Stimulated activated naive CD8-positive, alpha-beta T cell treated with anti-CD3 and anti-CD28 coated beads, Interleukin-15, Interleukin-2, amounts not matched to agents 100 ng/mL and 50 ng/mL, for 24 hours (primary cell): ENCODE measurements around the gene ASB15.
"Not testable (repeated sequence)": the region's sequence is repeated elsewhere in the genome, so short reads cannot be mapped to it uniquely, and the experiment has no call there.

ENCODE experiments used
- H3K27ac Mint-ChIP-seq: one replicate; pipeline ENCODE4 v1.8.0; 2021; ENCODE audit warnings: mild to moderate bottlenecking, mixed read lengths
- H3K27me3 Mint-ChIP-seq: one replicate; pipeline ENCODE4 v1.8.0; 2021; ENCODE audit warnings: mixed read lengths
- H3K36me3 Mint-ChIP-seq: one replicate; pipeline ENCODE4 v1.8.0; 2021; ENCODE audit warnings: low read depth, mixed read lengths
- H3K4me1 Mint-ChIP-seq: one replicate; pipeline ENCODE4 v1.8.0; 2021; ENCODE audit warnings: low read depth, mixed read lengths
- H3K4me3 Mint-ChIP-seq: one replicate; pipeline ENCODE4 v1.8.0; 2021; ENCODE audit warnings: mild to moderate bottlenecking, mixed read lengths
- H3K9me3 Mint-ChIP-seq: one replicate; pipeline ENCODE4 v1.8.0; 2021; ENCODE audit warnings: mixed read lengths

The ASB15 gene

DNA sequence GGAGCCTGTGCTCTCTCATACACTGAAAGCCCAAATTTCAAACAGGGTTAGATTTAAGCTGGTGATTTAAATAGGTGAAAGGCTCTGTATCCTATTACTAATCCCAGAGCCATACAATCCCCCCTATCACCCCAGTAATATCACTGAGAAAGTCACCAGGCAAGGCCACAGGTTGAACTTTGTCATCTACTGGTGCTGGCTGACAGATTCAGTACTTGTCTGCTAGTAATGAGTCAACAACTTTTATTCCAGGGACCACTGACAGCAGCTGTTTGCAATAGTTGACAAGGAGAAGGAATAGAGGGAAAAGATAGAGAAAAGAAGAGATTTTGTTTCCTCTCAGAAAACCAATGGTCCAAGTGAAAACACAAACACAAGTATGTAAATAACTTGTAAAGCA is 10.4 kb downstream of the ASB15 start:
- H3K4me1 Mint-ChIP-seq: no peaks in the 10 kb centered on the region
- H3K27ac Mint-ChIP-seq: no peak overlapping the region
- H3K4me3 Mint-ChIP-seq: no peak overlapping the region
- no peaks in the 10 kb centered on the region for H3K36me3 Mint-ChIP-seq
- H3K27me3 Mint-ChIP-seq: peaks cover 16% of the 10 kb centered on the region
- no peaks in the 10 kb centered on the region for H3K9me3 Mint-ChIP-seq

GRCh38 chr7:123615344-123615743 is 13.7 kb downstream of the ASB15 start:
- Mint-ChIP-seq H3K27ac (no peak overlapping the region), H3K4me3 (no peak overlapping the region), H3K27me3 (peaks cover 24% of the 10 kb centered on the region), H3K36me3 (no peaks in the 10 kb centered on the region), H3K4me1 (no peaks in the 10 kb centered on the region), H3K9me3 (no peaks in the 10 kb centered on the region)

DNA sequence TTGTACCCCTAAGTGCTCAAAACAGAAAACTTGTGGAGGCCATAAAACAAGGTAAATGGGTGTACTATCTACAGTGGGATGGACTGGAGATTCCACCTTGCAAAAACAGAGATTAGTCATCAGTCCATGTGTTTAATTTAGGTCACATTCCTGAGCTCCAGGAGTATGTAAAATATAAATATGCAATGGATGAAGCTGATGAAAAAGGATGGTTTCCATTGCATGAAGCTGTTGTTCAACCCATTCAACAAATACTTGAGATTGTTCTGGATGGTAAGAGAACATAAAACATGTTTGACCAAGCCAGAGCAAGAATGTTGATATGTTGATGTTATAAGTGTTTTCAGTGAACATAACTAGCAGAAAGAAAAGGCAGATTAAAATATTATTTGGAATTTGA is 14.6 kb downstream of the ASB15 start:
- Mint-ChIP-seq H3K27ac (no peak overlapping the region), H3K4me1 (no peaks in the 10 kb centered on the region), H3K27me3 (peaks cover 21% of the 10 kb centered on the region), H3K36me3 (no peaks in the 10 kb centered on the region), H3K9me3 (no peaks in the 10 kb centered on the region), H3K4me3 (no peak overlapping the region)

- Mint-ChIP-seq H3K36me3 (no peaks in the 10 kb centered on the region), H3K4me3 (no peak overlapping the region), H3K27me3 (peaks cover 7% of the 10 kb centered on the region), H3K9me3 (no peaks in the 10 kb centered on the region), H3K27ac (no peak overlapping the region), H3K4me1 (no peaks in the 10 kb centered on the region)
These were observed 20.1 kb downstream of the ASB15 start for GRCh38 chr7:123621707-123622106.

GRCh38 chr7:123622660-123623386 is 21.2 kb downstream of the ASB15 start:
- H3K4me1 Mint-ChIP-seq: no peaks in the 10 kb centered on the region
- H3K27me3 Mint-ChIP-seq: peaks cover 7% of the 10 kb centered on the region
- H3K4me3 Mint-ChIP-seq: no peak overlapping the region
- no peaks in the 10 kb centered on the region for H3K36me3 Mint-ChIP-seq
- H3K27ac Mint-ChIP-seq: no peak overlapping the region
- no peaks in the 10 kb centered on the region for H3K9me3 Mint-ChIP-seq

GRCh38 chr7:123624527-123625183 is 23.0 kb downstream of the ASB15 start:
- Mint-ChIP-seq H3K27ac (no peak overlapping the region), H3K4me1 (no peaks in the 10 kb centered on the region), H3K4me3 (no peak overlapping the region), H3K9me3 (no peaks in the 10 kb centered on the region), H3K36me3 (no peaks in the 10 kb centered on the region), H3K27me3 (peaks cover 6% of the 10 kb centered on the region)

- H3K27ac Mint-ChIP-seq: no peak overlapping the region
- no peaks in the 10 kb centered on the region for H3K9me3 Mint-ChIP-seq
- H3K36me3 Mint-ChIP-seq: no peaks in the 10 kb centered on the region
- peaks cover 4% of the 10 kb centered on the region for H3K27me3 Mint-ChIP-seq
- no peaks in the 10 kb centered on the region for H3K4me1 Mint-ChIP-seq
- H3K4me3 Mint-ChIP-seq: no peak overlapping the region
These were observed 23.6 kb downstream of the ASB15 start for GRCh38 chr7:123625254-123625653.

GRCh38 chr7:123627851-123628250 is 26.2 kb downstream of the ASB15 start:
- no peaks in the 10 kb centered on the region for H3K9me3 Mint-ChIP-seq
- H3K36me3 Mint-ChIP-seq: no peaks in the 10 kb centered on the region
- H3K27ac Mint-ChIP-seq: no peak overlapping the region
- H3K4me3 Mint-ChIP-seq: no peak overlapping the region
- peaks cover 10% of the 10 kb centered on the region for H3K27me3 Mint-ChIP-seq
- no peaks in the 10 kb centered on the region for H3K4me1 Mint-ChIP-seq

DNA sequence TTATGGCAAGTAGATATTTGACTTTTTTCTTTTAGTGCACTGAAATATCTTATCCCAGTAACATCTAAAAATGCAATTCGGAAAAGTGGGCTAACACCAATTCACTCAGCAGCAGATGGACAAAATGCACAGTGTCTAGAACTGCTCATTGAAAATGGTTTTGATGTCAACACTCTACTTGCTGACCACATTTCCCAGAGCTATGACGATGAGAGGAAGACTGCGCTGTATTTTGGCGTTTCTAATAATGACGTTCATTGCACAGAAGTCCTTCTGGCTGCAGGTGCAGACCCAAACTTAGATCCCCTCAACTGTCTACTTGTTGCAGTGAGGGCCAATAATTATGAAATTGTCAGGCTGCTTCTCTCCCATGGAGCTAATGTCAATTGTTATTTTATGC is 27.2 kb downstream of the ASB15 start:
- H3K4me1 Mint-ChIP-seq: no peaks in the 10 kb centered on the region
- no peaks in the 10 kb centered on the region for H3K36me3 Mint-ChIP-seq
- no peaks in the 10 kb centered on the region for H3K9me3 Mint-ChIP-seq
- peaks cover 10% of the 10 kb centered on the region for H3K27me3 Mint-ChIP-seq
- no peak overlapping the region for H3K4me3 Mint-ChIP-seq
- no peak overlapping the region for H3K27ac Mint-ChIP-seq

GRCh38 chr7:123629281-123629680 is 27.7 kb downstream of the ASB15 start:
- Mint-ChIP-seq H3K27ac (no peak overlapping the region), H3K27me3 (peaks cover 10% of the 10 kb centered on the region), H3K9me3 (no peaks in the 10 kb centered on the region), H3K4me3 (no peak overlapping the region), H3K36me3 (no peaks in the 10 kb centered on the region), H3K4me1 (no peaks in the 10 kb centered on the region)

DNA sequence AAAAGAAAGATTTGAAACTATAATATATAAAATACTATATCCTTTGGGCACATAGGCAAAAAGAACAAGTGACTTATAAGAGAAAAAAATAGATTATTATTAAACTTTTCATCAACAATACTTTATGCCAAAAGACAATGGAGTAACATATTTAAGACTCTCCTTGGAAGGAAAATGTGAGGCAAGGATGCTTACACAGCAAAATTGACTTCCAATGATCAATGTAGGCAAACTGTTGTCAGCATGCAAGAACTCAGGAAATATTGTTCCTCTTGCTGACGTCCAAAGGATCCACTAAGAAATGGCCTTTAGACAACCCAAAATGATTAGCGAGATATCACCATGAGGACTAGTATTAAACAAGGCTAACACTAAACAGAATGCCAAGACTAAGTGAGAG is 31.2 kb downstream of the ASB15 start:
- Mint-ChIP-seq H3K36me3 (no peaks in the 10 kb centered on the region), H3K4me1 (no peaks in the 10 kb centered on the region), H3K9me3 (no peaks in the 10 kb centered on the region), H3K27me3 (peaks cover 22% of the 10 kb centered on the region), H3K4me3 (no peak overlapping the region), H3K27ac (no peak overlapping the region)

DNA sequence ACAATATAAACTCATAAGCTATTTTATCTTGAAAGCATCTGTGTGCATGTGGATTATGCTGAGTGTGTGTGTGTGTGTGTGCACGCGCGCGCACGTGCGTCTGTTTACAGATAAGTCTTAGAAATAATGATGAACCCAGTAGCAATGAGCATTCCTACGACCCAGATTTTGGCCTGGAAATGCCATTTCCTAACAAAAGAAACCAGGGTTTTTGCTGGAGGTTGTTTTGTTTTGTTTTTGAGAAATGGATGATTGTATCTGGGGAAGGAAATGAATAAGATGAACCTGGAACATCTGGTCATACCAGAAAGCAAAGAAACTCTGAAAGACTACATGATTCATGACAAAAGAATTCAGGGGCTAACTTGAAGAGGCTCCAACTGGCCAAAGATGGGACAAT is 31.9 kb downstream of the ASB15 start:
- H3K27ac Mint-ChIP-seq: no peak overlapping the region
- no peak overlapping the region for H3K4me3 Mint-ChIP-seq
- no peaks in the 10 kb centered on the region for H3K4me1 Mint-ChIP-seq
- peaks cover 29% of the 10 kb centered on the region for H3K27me3 Mint-ChIP-seq
- no peaks in the 10 kb centered on the region for H3K9me3 Mint-ChIP-seq
- H3K36me3 Mint-ChIP-seq: no peaks in the 10 kb centered on the region

DNA sequence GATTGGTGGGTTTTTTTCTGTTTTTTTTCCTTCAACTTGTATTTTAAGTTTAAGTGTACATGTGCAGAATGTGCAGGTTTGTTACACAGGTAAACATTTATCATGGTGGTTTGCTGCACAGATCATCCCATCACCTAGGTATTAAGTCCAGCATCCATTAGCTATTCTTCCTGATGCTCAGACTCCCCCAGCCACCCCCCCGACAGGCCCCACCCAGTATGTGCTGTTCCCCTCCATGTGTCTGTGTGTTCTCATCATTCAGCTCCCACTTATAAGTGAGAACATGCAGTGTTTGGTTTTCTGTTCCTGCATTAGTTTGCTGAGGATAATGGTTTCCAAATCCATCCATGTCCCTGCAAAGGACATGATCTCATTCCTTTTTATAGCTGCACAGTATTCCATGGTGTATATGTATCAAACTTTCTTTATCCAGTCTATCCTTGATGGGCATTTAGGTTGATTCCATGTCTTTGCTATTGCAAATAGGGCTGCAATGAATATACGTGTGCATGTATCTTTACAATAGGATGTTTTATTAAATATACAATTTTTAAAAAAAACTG is 32.5 kb downstream of the ASB15 start:
- H3K4me1 Mint-ChIP-seq, H3K4me3 Mint-ChIP-seq, H3K36me3 Mint-ChIP-seq, H3K27ac Mint-ChIP-seq, H3K9me3 Mint-ChIP-seq: not testable (repeated sequence)
- peaks cover 30% of the 10 kb centered on the region for H3K27me3 Mint-ChIP-seq

DNA sequence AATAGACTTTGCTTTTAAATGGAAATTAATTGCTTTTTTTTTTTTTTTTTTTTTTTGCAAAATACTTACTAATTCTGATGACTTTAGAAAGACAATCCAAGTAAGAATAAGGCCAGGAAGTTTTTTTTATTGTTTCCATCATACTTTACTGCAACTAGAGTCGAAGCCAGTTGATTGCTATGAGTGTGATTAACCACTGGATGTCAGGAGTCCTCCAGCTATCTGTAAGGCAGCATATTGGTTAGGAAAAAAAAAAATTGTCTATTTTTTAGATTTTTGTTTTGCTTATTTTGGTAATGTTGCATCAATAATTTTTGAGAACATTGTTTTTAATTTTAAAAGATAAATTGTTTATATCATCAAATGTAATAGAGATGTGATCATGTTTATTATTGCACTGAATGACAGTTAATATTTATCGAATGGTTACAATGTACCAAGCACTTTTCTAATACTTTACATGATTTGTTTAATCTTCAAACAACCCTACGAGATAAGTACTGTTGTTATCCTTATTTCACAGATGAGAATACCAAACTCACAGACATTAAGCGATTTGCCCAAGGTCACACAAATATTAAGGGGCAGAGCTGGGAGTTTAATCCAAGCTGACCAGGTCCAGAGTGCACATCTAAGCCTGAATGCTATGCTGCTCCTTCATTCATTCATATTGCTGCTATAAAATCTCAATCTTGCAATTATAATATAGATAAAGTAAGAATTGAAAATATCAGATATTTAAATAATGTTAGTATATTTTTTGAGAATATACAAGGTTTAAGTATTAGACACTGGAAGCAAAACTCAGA is 34.1 kb downstream of the ASB15 start:
- Mint-ChIP-seq H3K27me3 (peaks cover 35% of the 10 kb centered on the region), H3K9me3 (no peaks in the 10 kb centered on the region), H3K4me1 (no peaks in the 10 kb centered on the region), H3K4me3 (no peak overlapping the region), H3K36me3 (no peaks in the 10 kb centered on the region), H3K27ac (no peak overlapping the region)

- Mint-ChIP-seq H3K27ac (no peak overlapping the region), H3K36me3 (no peaks in the 10 kb centered on the region), H3K27me3 (peaks cover 31% of the 10 kb centered on the region), H3K9me3 (no peaks in the 10 kb centered on the region), H3K4me1 (no peaks in the 10 kb centered on the region), H3K4me3 (no peak overlapping the region)
These were observed 35.6 kb downstream of the ASB15 start for GRCh38 chr7:123637203-123637602.
